Measurements from ENCODE around the gene ST3GAL5. TPM values are rescaled to one million over a fixed set of nuclear protein-coding genes. Genes with fewer than 3 reads are reported as not detected.

The ST3GAL5 gene
- total RNA-seq, 2 experiments from 2014 or later, result 7.4 to 11.3 TPM

GRCh38 chr2:85801871-85802270 is 86.9 kb downstream of the ST3GAL5 start:
- DNase-seq (ENCODE audit: low spot score), result no peak
- no peaks in the 10 kb centered on the region for H3K9me3 ChIP-seq (ENCODE audit: low read length)
- CTCF ChIA-PET (ENCODE audit: unreplicated experiment), result no interaction called here
- H3K27ac ChIP-seq (ENCODE audit: low read depth, low read length, poor library complexity, severe bottlenecking), result no peak overlapping the region
- H3K4me3 ChIP-seq (ENCODE audit: low read depth, low read length, poor library complexity, severe bottlenecking), result no peak overlapping the region
- H3K9me2 ChIP-seq (ENCODE audit: insufficient read depth, low read length), result no peaks in the 10 kb centered on the region
- no peaks in the 10 kb centered on the region for H4K20me1 ChIP-seq (ENCODE audit: insufficient read depth, low read length)
- H3K4me1 ChIP-seq (ENCODE audit: insufficient read depth, low read length, poor library complexity, severe bottlenecking), result peaks cover 5% of the 10 kb centered on the region
- BruUV-seq (replicated peaks), result no TSS peak
- no peaks in the 10 kb centered on the region for H3K36me3 ChIP-seq (ENCODE audit: insufficient read depth, low read length)
- H3K4me2 ChIP-seq (ENCODE audit: low read length), result no peak overlapping the region
- no peak overlapping the region for H2AFZ ChIP-seq (ENCODE audit: low read length)
- H3K79me2 ChIP-seq (ENCODE audit: insufficient read depth, low read depth, low read length), result no peaks in the 10 kb centered on the region
- intact Hi-C loops (cut with micrococcal nuclease; ENCODE audit: unreplicated experiment), result no loop called here
- POLR2A ChIA-PET, result interaction anchor here (0.6 kb wide), 1 partner anchor 61 kb away, joined by 4 read pairs; no protein-coding TSS in a partner anchor
- TF ChIP-seq EZH2phosphoT487 (IDR thresholded peaks at IDR 0.05; ENCODE audit: borderline replicate concordance, low read depth, low read length), result no peak
- no peak for TF ChIP-seq CTCF (conservative IDR thresholded peaks at IDR 0.05; ENCODE audit: low read length)

DNA sequence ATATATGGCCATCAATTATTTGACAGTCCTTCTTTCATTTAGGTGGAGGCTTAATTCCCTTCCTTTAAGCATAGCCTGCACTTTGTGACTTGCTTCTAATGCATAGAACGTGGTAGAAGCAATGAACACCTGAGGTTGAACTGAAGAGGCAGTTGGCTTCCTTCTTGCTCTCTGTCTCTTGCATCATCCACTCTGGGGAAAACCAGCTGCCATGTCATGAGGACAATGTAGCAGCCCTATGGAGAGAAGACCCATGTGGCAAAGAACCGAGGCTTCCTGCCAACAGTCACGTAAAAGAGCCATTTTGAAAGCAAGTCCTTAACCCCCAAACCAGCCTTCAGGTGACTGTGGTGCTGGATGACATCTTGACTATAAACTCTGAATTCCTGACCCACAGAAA is 88.2 kb downstream of the ST3GAL5 start:
- peak; percentile 10 for DNase-seq (ENCODE audit: low spot score)
- no peak overlapping the region for H2AFZ ChIP-seq (ENCODE audit: low read length)
- H4K20me1 ChIP-seq (ENCODE audit: insufficient read depth, low read length), result no peaks in the 10 kb centered on the region
- H3K4me1 ChIP-seq (ENCODE audit: insufficient read depth, low read length, poor library complexity, severe bottlenecking), result peaks cover 5% of the 10 kb centered on the region
- no peak overlapping the region for H3K27ac ChIP-seq (ENCODE audit: low read depth, low read length, poor library complexity, severe bottlenecking)
- no peaks in the 10 kb centered on the region for H3K79me2 ChIP-seq (ENCODE audit: insufficient read depth, low read depth, low read length)
- H3K9me2 ChIP-seq (ENCODE audit: insufficient read depth, low read length), result no peaks in the 10 kb centered on the region
- TF ChIP-seq EZH2phosphoT487 (IDR thresholded peaks at IDR 0.05; ENCODE audit: borderline replicate concordance, low read depth, low read length), result no peak
- no peak overlapping the region for H3K4me3 ChIP-seq (ENCODE audit: low read depth, low read length, poor library complexity, severe bottlenecking)
- POLR2A ChIA-PET, result no interaction called here
- CTCF ChIA-PET (ENCODE audit: unreplicated experiment), result no interaction called here
- no peaks in the 10 kb centered on the region for H3K36me3 ChIP-seq (ENCODE audit: insufficient read depth, low read length)
- H3K4me2 ChIP-seq (ENCODE audit: low read length), result no peak overlapping the region
- intact Hi-C loops (cut with micrococcal nuclease; ENCODE audit: unreplicated experiment), result no loop called here
- BruUV-seq (replicated peaks), result no TSS peak
- H3K9me3 ChIP-seq (ENCODE audit: low read length), result no peaks in the 10 kb centered on the region

DNA sequence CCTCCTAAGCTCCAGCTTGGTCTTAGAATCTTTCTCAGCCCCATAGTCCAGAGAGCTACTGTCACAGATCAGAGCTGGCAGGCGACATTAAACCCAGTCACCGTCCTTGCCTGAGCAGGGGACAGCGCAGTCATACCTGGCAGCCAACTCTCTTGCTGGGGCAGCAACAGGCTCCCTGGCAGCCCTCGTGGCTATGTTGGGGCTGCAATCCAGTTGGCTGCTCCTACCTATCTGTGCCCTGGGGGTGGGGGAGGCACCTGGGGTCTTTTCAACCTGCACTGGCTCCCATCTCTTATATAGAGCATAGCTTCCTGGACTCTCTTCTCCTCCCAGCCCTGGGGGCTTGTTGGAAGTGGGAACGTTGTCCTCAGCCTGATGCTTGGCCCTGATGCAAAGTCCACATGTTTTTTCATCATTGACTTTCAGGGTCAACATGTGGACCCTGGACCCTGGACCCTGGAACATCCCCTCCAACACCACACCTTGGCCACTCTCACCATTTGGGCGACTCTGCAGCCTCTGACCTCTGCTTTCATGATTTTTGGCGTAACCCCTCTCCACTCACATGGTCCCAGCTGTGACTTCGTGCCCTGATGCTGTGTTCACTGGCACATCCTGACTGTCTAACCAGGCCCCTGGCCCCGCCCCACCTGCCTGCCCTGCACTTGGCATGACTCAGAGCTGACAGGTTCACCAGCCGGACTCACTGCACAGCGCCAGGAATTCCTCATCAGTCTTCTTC is 89.4 kb downstream of the ST3GAL5 start:
- no peaks in the 10 kb centered on the region for H4K20me1 ChIP-seq (ENCODE audit: insufficient read depth, low read length)
- intact Hi-C loops (cut with micrococcal nuclease; ENCODE audit: unreplicated experiment), result no loop called here
- no peak overlapping the region for H2AFZ ChIP-seq (ENCODE audit: low read length)
- H3K9me3 ChIP-seq (ENCODE audit: low read length), result no peaks in the 10 kb centered on the region
- no TSS peak for BruUV-seq (replicated peaks)
- peaks cover 3% of the 10 kb centered on the region for H3K4me1 ChIP-seq (ENCODE audit: insufficient read depth, low read length, poor library complexity, severe bottlenecking)
- H3K4me3 ChIP-seq (ENCODE audit: low read depth, low read length, poor library complexity, severe bottlenecking), result no peak overlapping the region
- no peaks in the 10 kb centered on the region for H3K36me3 ChIP-seq (ENCODE audit: insufficient read depth, low read length)
- TF ChIP-seq CTCF (conservative IDR thresholded peaks at IDR 0.05; ENCODE audit: low read length) (no peak), EZH2phosphoT487 (IDR thresholded peaks at IDR 0.05; ENCODE audit: borderline replicate concordance, low read depth, low read length) (no peak)
- no peak overlapping the region for H3K27ac ChIP-seq (ENCODE audit: low read depth, low read length, poor library complexity, severe bottlenecking)
- ChIA-PET POLR2A (no interaction called here), CTCF (ENCODE audit: unreplicated experiment) (no interaction called here)
- no peak for DNase-seq (ENCODE audit: low spot score)
- H3K4me2 ChIP-seq (ENCODE audit: low read length), result no peak overlapping the region
- H3K9me2 ChIP-seq (ENCODE audit: insufficient read depth, low read length), result no peaks in the 10 kb centered on the region
- no peaks in the 10 kb centered on the region for H3K79me2 ChIP-seq (ENCODE audit: insufficient read depth, low read depth, low read length)

Measured in OCI-LY7 (cell line).